Mesendoderm (in vitro differentiated cells): ENCODE measurements around the gene NPAS3.

Experiments used
- DNase-seq: peaks from one replicate; pipeline ENCODE4 v3.0.0; 2013
- H2AK5ac ChIP-seq: 2 replicates; pipeline ENCODE4 v1.6.1; 2013; ENCODE audit warnings: low read length, inconsistent platforms
- H2BK120ac ChIP-seq: 2 replicates; pipeline ENCODE4 v1.6.1; 2013; ENCODE audit warnings: low read depth, mild to moderate bottlenecking, low read length, moderate library complexity, mixed read lengths
- H2BK15ac ChIP-seq: replicated peaks from 2 replicates; pipeline ENCODE4 v1.6.1; 2013; ENCODE audit warnings: low read depth, mild to moderate bottlenecking, moderate library complexity
- H2BK5ac ChIP-seq: 2 replicates; pipeline ENCODE4 v1.6.1; 2013; ENCODE audit warnings: low read length, inconsistent platforms
- H3K18ac ChIP-seq: 2 replicates; pipeline ENCODE4 v1.6.1; 2013; ENCODE audit warnings: mild to moderate bottlenecking, low read length, mixed read lengths
- H3K23ac ChIP-seq: one replicate; pipeline ENCODE4 v1.6.1; 2013; ENCODE audit warnings: low read length
- H3K27ac ChIP-seq: 2 replicates; pipeline ENCODE4 v1.5.1; 2013; ENCODE audit warnings: low read depth, mild to moderate bottlenecking, inconsistent platforms, low read length, moderate library complexity
- H3K27me3 ChIP-seq: 2 replicates; pipeline ENCODE4 v1.6.1; 2013; ENCODE audit warnings: low read length, control low read depth, mild to moderate bottlenecking, inconsistent platforms; ENCODE audit not compliant: insufficient read depth, poor library complexity
- H3K36me3 ChIP-seq: 2 replicates; pipeline ENCODE4 v1.6.1; 2013; ENCODE audit warnings: low read length, inconsistent platforms; ENCODE audit not compliant: control insufficient read depth, insufficient read depth
- H3K4ac ChIP-seq: one replicate; pipeline ENCODE4 v1.6.1; 2013; ENCODE audit warnings: low read depth, mild to moderate bottlenecking, low read length, moderate library complexity
- H3K4me1 ChIP-seq: 2 replicates; pipeline ENCODE4 v1.6.1; 2013; ENCODE audit warnings: low read depth, low read length, inconsistent platforms; ENCODE audit not compliant: control insufficient read depth
- H3K4me2 ChIP-seq: 2 replicates; pipeline ENCODE4 v1.6.1; 2013; ENCODE audit warnings: low read length
- H3K4me3 ChIP-seq: 2 replicates; pipeline ENCODE4 v1.5.1; 2013; ENCODE audit warnings: mild to moderate bottlenecking, low read length
- H3K56ac ChIP-seq: one replicate; pipeline ENCODE4 v1.6.1; 2013; ENCODE audit warnings: low read length
- H3K79me1 ChIP-seq: 2 replicates; pipeline ENCODE4 v1.6.1; 2013; ENCODE audit warnings: low read length, inconsistent platforms
- H3K79me2 ChIP-seq: 2 replicates; pipeline ENCODE4 v1.6.1; 2013; ENCODE audit warnings: mild to moderate bottlenecking, low read length; ENCODE audit not compliant: control insufficient read depth, insufficient read depth
- H3K9ac ChIP-seq: 2 replicates; pipeline ENCODE4 v1.6.1; 2013; ENCODE audit warnings: low read length, inconsistent platforms
- H4K5ac ChIP-seq: one replicate; pipeline ENCODE4 v1.6.1; 2013; ENCODE audit warnings: low read length
- H4K8ac ChIP-seq: one replicate; pipeline ENCODE4 v1.6.1; 2013; ENCODE audit warnings: low read depth, mild to moderate bottlenecking, control low read depth, low read length, moderate library complexity
- WGBS: extraction: QIAGEN DNeasy Blood & Tissue Kit; methylation state at CpG from one replicate; pipeline ENCODE4 v1.1.7; 2013; ENCODE audit warnings: low lambda C conversion rate, missing lambda C conversion rate; ENCODE audit not compliant: insufficient coverage; ENCODE audit errors: extremely low coverage; 5-methylcytosine and 5-hydroxymethylcytosine counted together

Gene NPAS3

DNA sequence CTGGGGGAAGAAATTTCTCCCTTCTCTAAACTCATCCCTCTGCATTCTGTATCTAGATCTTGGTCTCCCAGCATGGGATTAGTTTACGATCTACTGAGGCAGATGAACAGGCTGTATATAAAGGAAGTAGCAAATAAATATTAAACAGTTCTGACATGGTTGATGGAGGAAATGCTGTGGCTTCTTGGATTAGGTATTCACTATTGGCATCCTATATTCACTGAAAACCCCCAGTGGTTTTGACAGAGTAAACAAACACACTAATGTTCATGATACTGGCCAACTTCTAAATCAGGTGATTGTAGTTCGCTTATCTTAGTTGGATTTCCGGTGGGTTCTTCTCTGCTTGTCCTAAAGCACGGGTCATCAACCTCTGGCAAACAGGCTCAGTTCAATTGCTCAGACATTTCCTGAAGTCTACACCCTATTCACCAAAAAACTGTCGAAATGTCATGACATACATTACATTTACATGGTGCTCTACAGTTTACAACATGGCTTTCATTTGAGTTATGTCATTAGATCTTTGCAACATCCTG lies 578.3 kb downstream of the NPAS3 start:
- H3K23ac ChIP-seq, result no peak overlapping the region
- H3K18ac ChIP-seq, result no peak overlapping the region
- no peak overlapping the region for H3K27ac ChIP-seq
- no peak overlapping the region for H2BK15ac ChIP-seq
- H2BK5ac ChIP-seq, result no peak overlapping the region
- no peaks in the 10 kb centered on the region for H3K27me3 ChIP-seq
- no peaks in the 10 kb centered on the region for H3K79me1 ChIP-seq
- H3K9ac ChIP-seq, result no peak overlapping the region
- no peak overlapping the region for H3K4me2 ChIP-seq
- no peak for DNase-seq
- no peak overlapping the region for H4K8ac ChIP-seq
- no peak overlapping the region for H2AK5ac ChIP-seq
- H3K4me1 ChIP-seq, result no peaks in the 10 kb centered on the region
- no peaks in the 10 kb centered on the region for H3K79me2 ChIP-seq
- H3K4ac ChIP-seq, result no peak overlapping the region
- H2BK120ac ChIP-seq, result no peak overlapping the region
- no CpG with 5 or more reads among the region's 5 CpGs for WGBS
- no peak overlapping the region for H3K4me3 ChIP-seq
- no peaks in the 10 kb centered on the region for H3K36me3 ChIP-seq
- H4K5ac ChIP-seq, result no peak overlapping the region
- H3K56ac ChIP-seq, result no peak overlapping the region

DNA sequence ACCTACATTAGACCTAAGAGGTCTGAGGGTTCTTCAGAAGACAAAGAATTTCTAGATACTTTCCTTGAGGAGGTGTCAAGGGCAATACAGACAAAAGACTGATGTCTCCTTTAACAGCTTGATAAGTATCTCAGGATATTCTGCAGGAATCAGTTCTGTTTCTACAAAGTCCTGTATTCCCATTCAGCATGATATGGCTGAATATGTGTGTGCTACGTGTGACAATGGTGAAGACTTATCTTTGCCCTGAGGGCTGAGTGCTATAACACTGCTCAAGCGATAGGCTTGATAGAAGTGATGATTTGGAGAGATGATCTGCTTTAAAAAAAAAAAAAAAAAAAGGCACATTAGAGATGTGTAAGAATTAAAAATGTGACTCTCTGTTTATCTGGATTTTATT lies 582.5 kb downstream of the NPAS3 start:
- Histone ChIP-seq H3K36me3 (no peaks in the 10 kb centered on the region), H3K56ac (no peak overlapping the region), H3K4me2 (no peak overlapping the region), H3K27me3 (no peaks in the 10 kb centered on the region), H3K79me1 (no peaks in the 10 kb centered on the region), H4K8ac (no peak overlapping the region), H3K4ac (no peak overlapping the region), H3K27ac (no peak overlapping the region), H3K18ac (no peak overlapping the region), H3K79me2 (no peaks in the 10 kb centered on the region), H3K23ac (no peak overlapping the region), H4K5ac (no peak overlapping the region), H3K4me3 (no peak overlapping the region), H2BK5ac (no peak overlapping the region), H2AK5ac (no peak overlapping the region), H2BK120ac (no peak overlapping the region), H2BK15ac (no peak overlapping the region), H3K9ac (no peak overlapping the region), H3K4me1 (no peaks in the 10 kb centered on the region)
- no peak for DNase-seq
- no CpG with 5 or more reads among the region's 2 CpGs for WGBS

DNA sequence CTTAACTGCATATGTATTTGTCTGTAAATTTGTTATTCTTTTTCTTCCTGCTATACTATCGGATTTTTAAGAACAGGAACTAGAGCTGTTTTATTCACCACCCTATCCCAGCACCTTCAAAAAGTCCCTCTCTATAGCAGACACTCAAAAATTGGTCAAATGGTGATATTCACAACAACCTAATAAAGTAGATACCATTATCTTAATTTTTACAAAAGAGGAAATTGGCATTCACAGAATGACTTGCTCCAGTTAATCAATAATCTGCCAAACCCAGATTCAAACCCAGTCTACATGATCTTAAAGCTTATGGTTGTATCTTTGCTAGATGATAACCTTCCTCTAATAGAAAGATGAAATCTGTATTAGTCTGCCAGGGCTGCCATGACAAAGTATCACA lies 585.6 kb downstream of the NPAS3 start:
- no peak overlapping the region for H3K9ac ChIP-seq
- WGBS, result no CpG with 5 or more reads among the region's 1 CpG
- H2AK5ac ChIP-seq, result no peak overlapping the region
- H3K56ac ChIP-seq, result no peak overlapping the region
- no peak overlapping the region for H4K8ac ChIP-seq
- no peak overlapping the region for H3K23ac ChIP-seq
- H3K36me3 ChIP-seq, result no peaks in the 10 kb centered on the region
- H3K79me2 ChIP-seq, result no peaks in the 10 kb centered on the region
- H3K79me1 ChIP-seq, result no peaks in the 10 kb centered on the region
- no peak overlapping the region for H2BK5ac ChIP-seq
- no peak overlapping the region for H3K18ac ChIP-seq
- H2BK120ac ChIP-seq, result no peak overlapping the region
- no peaks in the 10 kb centered on the region for H3K27me3 ChIP-seq
- no peak overlapping the region for H3K4ac ChIP-seq
- no peak overlapping the region for H3K4me2 ChIP-seq
- no peaks in the 10 kb centered on the region for H3K4me1 ChIP-seq
- no peak for DNase-seq
- no peak overlapping the region for H3K4me3 ChIP-seq
- no peak overlapping the region for H4K5ac ChIP-seq
- H2BK15ac ChIP-seq, result no peak overlapping the region
- H3K27ac ChIP-seq, result no peak overlapping the region

DNA sequence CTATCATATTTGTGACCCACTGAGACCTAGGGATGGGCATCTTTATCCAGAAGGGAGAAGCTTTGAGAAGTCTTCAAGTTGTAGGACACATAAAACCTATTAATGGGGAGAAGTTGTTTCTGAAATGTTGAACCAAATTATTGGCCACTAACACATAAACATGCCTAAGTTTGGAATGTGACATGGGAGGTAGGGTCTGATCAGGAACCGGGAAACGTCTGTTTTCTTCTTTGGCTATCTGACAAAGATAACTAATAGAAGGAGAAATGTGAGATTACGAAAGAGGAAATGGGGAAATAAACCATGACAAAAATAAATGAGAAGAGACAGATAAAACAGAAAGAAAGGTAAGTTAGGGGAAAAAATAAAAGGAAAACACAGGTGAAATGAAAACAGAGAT lies 586.9 kb downstream of the NPAS3 start:
- H3K18ac ChIP-seq, result no peak overlapping the region
- H4K5ac ChIP-seq, result no peak overlapping the region
- H3K27me3 ChIP-seq, result no peaks in the 10 kb centered on the region
- no peak overlapping the region for H2BK120ac ChIP-seq
- H3K9ac ChIP-seq, result no peak overlapping the region
- H3K79me2 ChIP-seq, result no peaks in the 10 kb centered on the region
- no peak overlapping the region for H3K4me2 ChIP-seq
- no peak overlapping the region for H3K27ac ChIP-seq
- H2BK15ac ChIP-seq, result no peak overlapping the region
- H3K23ac ChIP-seq, result no peak overlapping the region
- 100% methylated on average over 1 of the region's 3 CpGs for WGBS
- no peak overlapping the region for H3K56ac ChIP-seq
- H3K36me3 ChIP-seq, result no peaks in the 10 kb centered on the region
- H4K8ac ChIP-seq, result no peak overlapping the region
- no peaks in the 10 kb centered on the region for H3K4me1 ChIP-seq
- DNase-seq, result no peak
- no peak overlapping the region for H3K4ac ChIP-seq
- no peak overlapping the region for H2BK5ac ChIP-seq
- no peaks in the 10 kb centered on the region for H3K79me1 ChIP-seq
- no peak overlapping the region for H2AK5ac ChIP-seq
- no peak overlapping the region for H3K4me3 ChIP-seq

DNA sequence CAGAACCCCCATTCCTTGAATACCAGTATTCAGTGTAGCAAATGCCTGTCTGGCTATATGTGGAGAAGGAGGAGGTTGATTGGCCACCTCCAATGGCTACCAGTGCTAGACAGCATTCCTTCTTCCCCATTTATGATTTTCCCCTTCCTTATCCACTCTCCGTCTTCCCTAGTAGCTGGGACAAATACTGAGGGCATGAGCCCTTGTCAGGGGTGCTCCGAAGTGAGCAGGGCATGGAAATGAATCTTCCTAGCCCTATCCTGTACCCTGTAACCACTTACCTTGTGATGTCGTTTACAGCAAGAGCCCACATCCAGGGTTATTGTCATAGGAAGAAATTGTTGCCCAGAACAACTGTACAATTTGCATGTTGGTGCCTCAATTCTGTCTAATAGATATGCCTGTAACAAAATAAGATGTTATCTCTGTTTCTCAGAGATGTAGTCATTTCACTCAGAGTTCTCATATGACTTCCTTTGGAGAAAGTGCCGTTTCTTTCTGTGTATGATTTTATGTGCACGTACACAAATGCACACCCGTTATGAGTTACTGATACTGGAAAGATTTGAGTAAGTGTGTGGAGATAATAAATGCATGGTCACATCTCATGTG lies 588.5 kb downstream of the NPAS3 start:
- Histone ChIP-seq H3K23ac (no peak overlapping the region), H3K4me2 (no peak overlapping the region), H2BK15ac (no peak overlapping the region), H3K27me3 (no peaks in the 10 kb centered on the region), H2BK120ac (no peak overlapping the region), H4K8ac (no peak overlapping the region), H2BK5ac (no peak overlapping the region), H4K5ac (no peak overlapping the region), H3K36me3 (no peaks in the 10 kb centered on the region), H3K18ac (no peak overlapping the region), H3K79me1 (no peaks in the 10 kb centered on the region), H3K4ac (no peak overlapping the region), H3K79me2 (no peaks in the 10 kb centered on the region), H2AK5ac (no peak overlapping the region), H3K4me1 (no peaks in the 10 kb centered on the region), H3K4me3 (no peak overlapping the region), H3K27ac (no peak overlapping the region), H3K9ac (no peak overlapping the region), H3K56ac (no peak overlapping the region)
- WGBS, result no CpG with 5 or more reads among the region's 6 CpGs
- DNase-seq, result no peak

DNA sequence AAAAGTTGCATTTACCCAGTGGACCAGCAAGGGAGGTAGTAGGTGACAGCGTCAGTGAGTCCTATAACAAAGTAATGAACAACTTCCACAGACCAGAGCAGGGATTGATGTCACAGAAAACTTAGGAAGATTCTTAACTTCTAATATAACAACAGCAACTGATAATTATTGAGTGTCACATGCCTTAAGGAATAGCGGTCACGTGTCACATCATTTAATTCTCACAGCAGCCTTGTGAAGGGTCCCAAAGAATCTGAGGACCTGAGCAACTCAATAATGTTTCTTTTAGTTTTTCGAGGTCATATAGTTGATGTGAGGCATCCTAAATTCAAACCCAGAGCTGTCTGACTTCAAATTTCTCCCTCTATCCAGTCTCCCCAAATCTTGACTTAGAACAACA lies 590.0 kb downstream of the NPAS3 start:
- H3K4me2 ChIP-seq, result no peak overlapping the region
- no peak overlapping the region for H3K23ac ChIP-seq
- H3K4me1 ChIP-seq, result no peaks in the 10 kb centered on the region
- no peak overlapping the region for H2AK5ac ChIP-seq
- H2BK120ac ChIP-seq, result no peak overlapping the region
- H3K4me3 ChIP-seq, result no peak overlapping the region
- no peaks in the 10 kb centered on the region for H3K27me3 ChIP-seq
- no CpG with 5 or more reads among the region's 4 CpGs for WGBS
- no peak overlapping the region for H3K9ac ChIP-seq
- no peak overlapping the region for H3K4ac ChIP-seq
- no peak overlapping the region for H4K8ac ChIP-seq
- H3K36me3 ChIP-seq, result no peaks in the 10 kb centered on the region
- no peaks in the 10 kb centered on the region for H3K79me2 ChIP-seq
- H4K5ac ChIP-seq, result no peak overlapping the region
- no peaks in the 10 kb centered on the region for H3K79me1 ChIP-seq
- no peak overlapping the region for H3K18ac ChIP-seq
- H3K27ac ChIP-seq, result no peak overlapping the region
- H3K56ac ChIP-seq, result no peak overlapping the region
- no peak overlapping the region for H2BK5ac ChIP-seq
- H2BK15ac ChIP-seq, result no peak overlapping the region
- no peak for DNase-seq
